ENCODE measurements around the gene SMG7. TPM values are rescaled to one million over a fixed set of nuclear protein-coding genes. Genes with fewer than 3 reads are reported as not detected.

SMG7 gene
- polyA plus RNA-seq, 1 experiment: 35.1 TPM

DNA sequence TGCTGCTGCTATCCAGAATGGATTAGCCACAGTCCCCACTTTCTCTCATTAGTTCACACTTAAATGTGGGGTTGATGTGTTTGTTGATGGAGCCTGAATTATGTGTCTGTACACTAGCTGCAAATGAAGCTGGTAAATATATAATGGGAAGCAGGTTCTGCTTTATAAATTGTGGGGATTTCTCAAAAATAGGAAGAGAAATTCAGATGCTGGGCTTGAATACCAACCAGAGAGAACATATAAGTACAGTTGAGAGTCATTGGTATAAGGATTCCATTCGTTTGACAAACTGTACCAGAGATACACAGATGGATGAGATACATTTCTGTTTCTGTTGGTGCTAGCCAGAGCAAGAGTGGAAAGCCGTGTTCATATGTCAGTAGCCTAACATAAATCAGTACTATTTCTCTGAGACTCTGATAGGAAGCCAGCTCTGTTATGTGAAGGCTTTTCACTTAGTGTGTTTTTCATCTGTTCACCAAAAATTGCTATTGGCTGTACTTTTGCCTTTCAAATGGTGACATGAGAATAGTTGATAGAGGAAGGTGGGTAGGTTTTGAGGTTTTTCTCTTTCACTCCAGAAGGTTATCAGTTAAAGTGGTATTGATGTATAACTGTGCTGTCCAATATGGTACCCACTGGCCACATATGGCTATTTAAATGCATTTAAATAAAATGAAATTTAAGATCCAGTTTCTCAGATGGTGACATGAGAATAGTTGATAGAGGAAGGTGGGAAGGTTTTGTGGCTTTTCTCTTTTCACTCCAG, 15.6 kb downstream of the SMG7 start:
- H3K27me3 ChIP-seq (ENCODE audit: control insufficient read depth, insufficient read depth, low read length): no peaks in the 10 kb centered on the region
- no peak overlapping the region for H3K27ac ChIP-seq (ENCODE audit: low read depth, low read length)
- POLR2A ChIA-PET: no interaction called here
- TF ChIP-seq, protein P1, sequence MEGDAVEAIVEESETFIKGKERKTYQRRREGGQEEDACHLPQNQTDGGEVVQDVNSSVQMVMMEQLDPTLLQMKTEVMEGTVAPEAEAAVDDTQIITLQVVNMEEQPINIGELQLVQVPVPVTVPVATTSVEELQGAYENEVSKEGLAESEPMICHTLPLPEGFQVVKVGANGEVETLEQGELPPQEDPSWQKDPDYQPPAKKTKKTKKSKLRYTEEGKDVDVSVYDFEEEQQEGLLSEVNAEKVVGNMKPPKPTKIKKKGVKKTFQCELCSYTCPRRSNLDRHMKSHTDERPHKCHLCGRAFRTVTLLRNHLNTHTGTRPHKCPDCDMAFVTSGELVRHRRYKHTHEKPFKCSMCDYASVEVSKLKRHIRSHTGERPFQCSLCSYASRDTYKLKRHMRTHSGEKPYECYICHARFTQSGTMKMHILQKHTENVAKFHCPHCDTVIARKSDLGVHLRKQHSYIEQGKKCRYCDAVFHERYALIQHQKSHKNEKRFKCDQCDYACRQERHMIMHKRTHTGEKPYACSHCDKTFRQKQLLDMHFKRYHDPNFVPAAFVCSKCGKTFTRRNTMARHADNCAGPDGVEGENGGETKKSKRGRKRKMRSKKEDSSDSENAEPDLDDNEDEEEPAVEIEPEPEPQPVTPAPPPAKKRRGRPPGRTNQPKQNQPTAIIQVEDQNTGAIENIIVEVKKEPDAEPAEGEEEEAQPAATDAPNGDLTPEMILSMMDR (IDR thresholded peaks at IDR 0.05; ENCODE audit: low read depth, low read length): no peak
- H3K4me3 ChIP-seq (ENCODE audit: low read depth, low read length): no peak overlapping the region
- CTCF ChIA-PET: no interaction called here
- no peak for DNase-seq (ENCODE audit: low read depth, low spot score)
- no peaks in the 10 kb centered on the region for H3K9me3 ChIP-seq (ENCODE audit: control insufficient read depth, insufficient read depth, low read length)

GRCh38 chr1:183490932-183491331, 18.6 kb downstream of the SMG7 start:
- Histone ChIP-seq H3K4me3 (ENCODE audit: low read depth, low read length) (no peak overlapping the region), H3K27ac (ENCODE audit: low read depth, low read length) (no peak overlapping the region), H3K9me3 (ENCODE audit: control insufficient read depth, insufficient read depth, low read length) (no peaks in the 10 kb centered on the region), H3K27me3 (ENCODE audit: control insufficient read depth, insufficient read depth, low read length) (no peaks in the 10 kb centered on the region)
- DNase-seq (ENCODE audit: low read depth, low spot score): no peak
- CTCF ChIA-PET: no interaction called here
- TF ChIP-seq, protein P1 (IDR thresholded peaks at IDR 0.05; ENCODE audit: low read depth, low read length): no peak
- POLR2A ChIA-PET: no interaction called here

GRCh38 chr1:183493540-183494245, 21.4 kb downstream of the SMG7 start:
- Histone ChIP-seq H3K27ac (ENCODE audit: low read depth, low read length) (no peak overlapping the region), H3K4me3 (ENCODE audit: low read depth, low read length) (no peak overlapping the region), H3K27me3 (ENCODE audit: control insufficient read depth, insufficient read depth, low read length) (no peaks in the 10 kb centered on the region), H3K9me3 (ENCODE audit: control insufficient read depth, insufficient read depth, low read length) (no peaks in the 10 kb centered on the region)
- POLR2A ChIA-PET: interaction anchor here (0.6 kb wide), 1 partner anchor 34 kb away, joined by 5 read pairs; no protein-coding TSS in a partner anchor
- TF ChIP-seq, protein P1 (IDR thresholded peaks at IDR 0.05; ENCODE audit: low read depth, low read length): no peak
- no peak for DNase-seq (ENCODE audit: low read depth, low spot score)
- CTCF ChIA-PET: no interaction called here

DNA sequence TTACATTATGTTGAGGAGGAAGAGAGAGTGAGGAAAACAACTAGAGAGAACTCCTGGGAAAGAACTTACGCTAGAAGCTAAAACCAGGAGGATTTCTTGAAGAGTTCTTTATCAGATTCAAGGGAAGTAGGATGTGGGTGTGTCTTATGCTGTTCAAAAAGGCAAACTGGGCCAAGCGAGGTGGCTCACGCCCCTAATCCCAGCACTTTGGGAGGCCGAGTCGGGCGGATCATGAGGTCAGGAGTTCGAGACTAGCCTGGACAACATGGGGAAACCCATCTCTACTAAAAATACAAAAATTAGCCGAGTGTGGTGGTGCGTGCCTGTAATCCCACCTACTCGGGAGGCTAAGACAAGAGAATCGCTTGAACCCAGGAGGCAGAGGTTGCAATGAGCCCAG, 23.1 kb downstream of the SMG7 start:
- H3K27me3 ChIP-seq (ENCODE audit: control insufficient read depth, insufficient read depth, low read length): no peaks in the 10 kb centered on the region
- CTCF ChIA-PET: no interaction called here
- TF ChIP-seq, protein P1 (IDR thresholded peaks at IDR 0.05; ENCODE audit: low read depth, low read length): no peak
- H3K9me3 ChIP-seq (ENCODE audit: control insufficient read depth, insufficient read depth, low read length): no peaks in the 10 kb centered on the region
- POLR2A ChIA-PET: no interaction called here
- no peak overlapping the region for H3K27ac ChIP-seq (ENCODE audit: low read depth, low read length)
- H3K4me3 ChIP-seq (ENCODE audit: low read depth, low read length): no peak overlapping the region
- DNase-seq (ENCODE audit: low read depth, low spot score): no peak

DNA sequence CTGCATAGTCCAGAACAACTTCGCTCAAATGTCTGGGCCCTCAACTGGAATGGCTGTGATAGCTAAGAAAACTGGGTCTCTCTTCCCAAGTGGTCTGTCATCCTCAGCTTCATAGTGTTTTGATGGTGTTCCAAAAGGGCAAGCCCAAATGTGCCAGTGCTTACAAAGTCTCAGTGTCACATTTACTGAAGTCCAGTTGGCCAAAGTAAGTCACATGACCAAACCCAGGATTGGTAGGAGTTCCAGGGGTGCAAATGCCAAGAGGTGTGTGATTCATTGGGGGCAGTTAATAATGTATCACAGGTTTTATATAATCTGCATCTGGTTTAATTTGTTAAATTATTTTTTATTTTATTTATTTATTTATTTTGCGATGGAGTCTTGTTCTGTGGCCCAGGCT, 24.9 kb downstream of the SMG7 start:
- no peak for DNase-seq (ENCODE audit: low read depth, low spot score)
- Histone ChIP-seq H3K27me3 (ENCODE audit: control insufficient read depth, insufficient read depth, low read length) (no peaks in the 10 kb centered on the region), H3K9me3 (ENCODE audit: control insufficient read depth, insufficient read depth, low read length) (no peaks in the 10 kb centered on the region), H3K4me3 (ENCODE audit: low read depth, low read length) (no peak overlapping the region), H3K27ac (ENCODE audit: low read depth, low read length) (no peak overlapping the region)
- TF ChIP-seq, protein P1 (IDR thresholded peaks at IDR 0.05; ENCODE audit: low read depth, low read length): no peak
- ChIA-PET CTCF (interaction anchor here (1.4 kb wide), 1 partner anchor 419 kb away, joined by 3 read pairs; no protein-coding TSS in a partner anchor), POLR2A (no interaction called here)
